ENCODE data around the gene RHOBTB1.

- no peak for TF ChIP-seq CTCF (conservative IDR thresholded peaks at IDR 0.05; ENCODE audit: low read length)
- TF ChIP-seq EZH2phosphoT487 (IDR thresholded peaks at IDR 0.05; ENCODE audit: borderline replicate concordance): no peak
Observed at GRCh38 chr10:60963441-60964256, 19.7 kb upstream of the RHOBTB1 start.

All from Loucy (cell line).